AG10803 (cell line): ENCODE measurements around the gene COP1.
"Not testable (repeated sequence)": the region's sequence is repeated elsewhere in the genome, so short reads cannot be mapped to it uniquely, and the experiment has no call there.

ENCODE experiments used
- DNase-seq: peaks from one replicate; pipeline ENCODE4 v3.0.0; 2010; ENCODE audit warnings: low read depth
- H3K4me3 ChIP-seq: 2 replicates; pipeline ENCODE4 v1.5.1; 2011; ENCODE audit warnings: mild to moderate bottlenecking, low read length, control low read depth
- TF ChIP-seq, protein P1 (sequence below): conservative IDR thresholded peaks from 2 replicates; pipeline ENCODE4 v1.5.1; 2011; ENCODE audit warnings: mild to moderate bottlenecking, low read length, control low read depth, inconsistent platforms

COP1 gene

DNA sequence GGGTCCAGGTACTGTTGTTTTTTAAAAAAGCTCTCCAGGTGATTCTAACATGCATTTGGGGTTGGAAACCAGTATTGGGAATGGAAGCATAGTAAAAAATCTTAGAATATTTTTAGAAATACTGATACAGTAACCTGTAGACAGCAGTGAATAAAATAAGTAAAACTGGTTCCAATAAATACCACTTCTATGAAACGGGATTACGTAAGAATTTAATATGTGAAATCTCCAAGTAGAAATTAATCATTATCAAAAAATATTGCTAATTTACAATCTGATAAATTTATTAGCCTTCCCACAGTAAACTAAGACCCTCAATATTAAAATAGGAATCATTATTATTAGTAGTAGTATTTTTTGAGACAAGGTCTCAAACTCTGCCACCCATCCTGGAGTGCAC is 177.5 kb downstream of the COP1 start:
- no peak for DNase-seq
- H3K4me3 ChIP-seq = no peak overlapping the region
- TF ChIP-seq, protein P1, sequence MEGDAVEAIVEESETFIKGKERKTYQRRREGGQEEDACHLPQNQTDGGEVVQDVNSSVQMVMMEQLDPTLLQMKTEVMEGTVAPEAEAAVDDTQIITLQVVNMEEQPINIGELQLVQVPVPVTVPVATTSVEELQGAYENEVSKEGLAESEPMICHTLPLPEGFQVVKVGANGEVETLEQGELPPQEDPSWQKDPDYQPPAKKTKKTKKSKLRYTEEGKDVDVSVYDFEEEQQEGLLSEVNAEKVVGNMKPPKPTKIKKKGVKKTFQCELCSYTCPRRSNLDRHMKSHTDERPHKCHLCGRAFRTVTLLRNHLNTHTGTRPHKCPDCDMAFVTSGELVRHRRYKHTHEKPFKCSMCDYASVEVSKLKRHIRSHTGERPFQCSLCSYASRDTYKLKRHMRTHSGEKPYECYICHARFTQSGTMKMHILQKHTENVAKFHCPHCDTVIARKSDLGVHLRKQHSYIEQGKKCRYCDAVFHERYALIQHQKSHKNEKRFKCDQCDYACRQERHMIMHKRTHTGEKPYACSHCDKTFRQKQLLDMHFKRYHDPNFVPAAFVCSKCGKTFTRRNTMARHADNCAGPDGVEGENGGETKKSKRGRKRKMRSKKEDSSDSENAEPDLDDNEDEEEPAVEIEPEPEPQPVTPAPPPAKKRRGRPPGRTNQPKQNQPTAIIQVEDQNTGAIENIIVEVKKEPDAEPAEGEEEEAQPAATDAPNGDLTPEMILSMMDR = no peak

- H3K4me3 ChIP-seq = no peak overlapping the region
- TF ChIP-seq, protein P1 = no peak
- DNase-seq = no peak
These were observed 177.9 kb downstream of the COP1 start for GRCh38 chr1:176029155-176029554.

- not testable (repeated sequence) for H3K4me3 ChIP-seq, DNase-seq
These were observed 179.2 kb downstream of the COP1 start for GRCh38 chr1:176027934-176028333.

GRCh38 chr1:176022574-176022973 is 184.5 kb downstream of the COP1 start:
- no peak for DNase-seq

GRCh38 chr1:176017722-176018121 is 189.4 kb downstream of the COP1 start:
- H3K4me3 ChIP-seq = no peak overlapping the region
- no peak for DNase-seq
- TF ChIP-seq, protein P1 = no peak

More at GRCh38 chr1:176022574-176022973, 184.5 kb downstream of the COP1 start:
- TF ChIP-seq, protein P1 = no peak
- H3K4me3 ChIP-seq = no peak overlapping the region

- DNase-seq = no peak
- TF ChIP-seq, protein P1 = no peak
- no peak overlapping the region for H3K4me3 ChIP-seq
These were observed 197.1 kb downstream of the COP1 start for GRCh38 chr1:176009951-176010350.

DNA sequence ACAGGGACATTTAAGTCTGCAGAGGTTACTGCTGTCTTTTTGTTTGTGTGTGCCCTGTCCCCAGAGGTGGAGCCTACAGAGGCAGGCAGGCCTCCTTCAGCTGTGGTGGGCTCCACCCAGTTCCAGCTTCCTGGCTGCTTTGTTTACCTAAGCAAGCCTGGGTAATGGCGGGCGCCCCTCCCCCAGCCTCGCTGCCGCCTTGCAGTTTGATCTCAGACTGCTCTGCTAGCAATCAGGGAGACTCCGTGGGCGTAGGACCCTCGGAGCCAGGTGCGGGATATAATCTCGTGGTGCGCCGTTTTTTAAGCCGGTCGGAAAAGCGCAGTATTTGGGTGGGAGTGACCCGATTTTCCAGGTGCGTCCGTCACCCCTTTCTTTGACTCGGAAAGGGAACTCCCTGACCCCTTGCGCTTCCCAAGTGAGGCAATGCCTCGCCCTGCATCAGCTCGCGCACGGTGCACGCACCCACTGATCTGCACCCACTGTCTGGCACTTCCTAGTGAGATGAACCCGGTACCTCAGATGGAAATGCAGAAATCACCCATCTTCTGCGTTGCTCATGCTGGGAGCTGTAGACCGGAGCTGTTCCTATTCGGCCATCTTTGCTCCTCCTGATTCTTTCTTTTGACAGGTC is 199.2 kb downstream of the COP1 start:
- not testable (repeated sequence) for H3K4me3 ChIP-seq, DNase-seq

DNA sequence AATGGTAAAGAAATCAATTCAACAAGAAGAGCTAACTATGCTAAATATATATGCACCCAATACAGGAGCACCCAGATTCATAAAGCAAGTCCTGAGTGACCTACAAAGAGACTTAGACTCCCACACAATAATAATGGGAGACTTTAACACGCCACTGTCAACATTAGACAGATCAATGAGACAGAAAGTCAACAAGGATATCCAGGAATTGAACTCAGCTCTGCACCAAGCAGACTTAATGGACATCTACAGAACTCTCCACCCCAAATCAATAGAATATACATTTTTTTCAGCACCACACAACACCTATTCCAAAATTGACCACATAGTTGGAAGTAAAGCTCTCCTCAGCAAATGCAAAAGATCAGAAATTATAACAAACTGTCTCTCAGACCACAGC is 212.4 kb downstream of the COP1 start:
- DNase-seq, H3K4me3 ChIP-seq: not testable (repeated sequence)

GRCh38 chr1:175992825-175993224 is 214.3 kb downstream of the COP1 start:
- not testable (repeated sequence) for H3K4me3 ChIP-seq, DNase-seq

DNA sequence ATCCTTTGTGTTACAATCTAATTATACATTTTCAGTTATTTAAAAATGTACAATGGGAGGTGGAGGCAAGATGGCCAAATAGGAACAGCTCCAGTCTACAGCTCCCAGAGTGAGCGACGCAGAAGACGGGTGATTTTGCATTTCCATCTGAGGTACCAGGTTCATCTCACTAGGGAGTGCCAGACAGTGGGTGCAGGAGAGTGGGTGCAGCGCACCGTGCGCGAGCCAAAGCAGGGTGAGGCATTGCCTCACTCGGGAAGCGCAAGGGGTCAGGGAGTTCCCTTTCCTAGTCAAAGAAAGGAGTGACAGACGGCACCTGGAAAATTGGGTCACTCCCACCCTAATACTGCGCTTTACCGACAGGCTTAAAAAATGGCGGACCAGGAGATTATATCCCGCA is 214.9 kb downstream of the COP1 start:
- not testable (repeated sequence) for DNase-seq, H3K4me3 ChIP-seq
